Lower leg skin (tissue), 4 donors: ENCODE measurements around the gene DDX27. TPM values are rescaled to one million over a fixed set of nuclear protein-coding genes. Genes with fewer than 3 reads are reported as not detected.

Experiments used
- DNase-seq, 2 donors: peaks; one replicate each; pipeline ENCODE4 v3.0.0-alpha.2; 2019; ENCODE audit warnings: low spot score in 2 of 2
- H3K4me3 ChIP-seq: fragments of 200-600 bp; sonication (generic); 2 replicates; pipeline ENCODE4 v1.5.1; 2017; ENCODE audit warnings: mild to moderate bottlenecking, low read depth; ENCODE audit not compliant: poor library complexity, severe bottlenecking
- CTCF ChIP-seq, 3 donors: fragments of 450-650 bp; IDR thresholded peaks; one replicate each; pipeline ENCODE4 v1.5.1; 2016; ENCODE audit warnings: antibody characterized with exemption in 3 of 3, mild to moderate bottlenecking in 3 of 3, moderate library complexity in 2 of 3
- POLR2A ChIP-seq, 2 donors: fragments of 450-650 bp; IDR thresholded peaks; one replicate each; pipeline ENCODE4 v1.6.1; 2016 to 2017; ENCODE audit warnings: antibody characterized with exemption in 2 of 2, mild to moderate bottlenecking in 1 of 2, moderate library complexity in 1 of 2
- WGBS, 2 donors: methylation state at CpG; one replicate each; pipeline ENCODE4 v1.1.5; 2018; 5-methylcytosine and 5-hydroxymethylcytosine counted together
- intact Hi-C: fragments of 100-400 bp; cut with DNase I; formaldehyde crosslinking; loops from one replicate; pipeline ENCODE4 v1.15.0; 2023; ENCODE audit warnings: low total_unique reads
- total RNA-seq, 4 donors: library from RNA; depleted of rRNA; stranded (reverse); fragments of >200 nt; gene quantifications; one replicate each; pipeline ENCODE4 v1.1.0, GENCODE V29; 2016

Gene DDX27
- 10 to 100 TPM; 33.9 to 38.0 (median 36.7) TPM for total RNA-seq

GRCh38 chr20:49219091-49219923, at the start of gene DDX27:
Gene DDX27, plus strand, starts transcription at chr20:49219416. Its CDS starts 33 bp downstream, at chr20:49219449.
- intact Hi-C loops = loop anchor here (5.0 kb wide), 1 partner anchor 87 kb away; no protein-coding TSS in a partner anchor
- peak; percentile 99 to 100 for DNase-seq
- H3K4me3 ChIP-seq = peak within 1 kb of the TSS; percentile 60
- peak in 1 of 2 donors; percentile 38 for TF ChIP-seq POLR2A (IDR thresholded peaks at IDR 0.05)
- no peak for TF ChIP-seq CTCF (IDR thresholded peaks at IDR 0.05)
- WGBS, 2 donors = 0 to 1% methylated on average over 46 of the region's 46 CpGs

- H3K4me3 ChIP-seq = no peak overlapping the region
- 65 to 91% methylated on average over 2 of the region's 2 CpGs for WGBS, 2 donors
- TF ChIP-seq POLR2A (IDR thresholded peaks at IDR 0.05) (no peak), CTCF (IDR thresholded peaks at IDR 0.05) (no peak)
- no peak for DNase-seq
- intact Hi-C loops = no loop called here
Observed at GRCh38 chr20:49169547-49169946, 49.7 kb upstream of the DDX27 start.

- DNase-seq = no peak
- 96 to 97% methylated on average over 2 of the region's 2 CpGs for WGBS, 2 donors
- TF ChIP-seq POLR2A (IDR thresholded peaks at IDR 0.05) (no peak), CTCF (IDR thresholded peaks at IDR 0.05) (no peak)
- H3K4me3 ChIP-seq = no peak overlapping the region
- intact Hi-C loops = no loop called here
Observed at GRCh38 chr20:49170714-49171113, 48.5 kb upstream of the DDX27 start.

GRCh38 chr20:49171909-49172308, 47.3 kb upstream of the DDX27 start:
- no peak for DNase-seq
- TF ChIP-seq POLR2A (IDR thresholded peaks at IDR 0.05) = no peak
- no peak for TF ChIP-seq CTCF (IDR thresholded peaks at IDR 0.05)
- H3K4me3 ChIP-seq = no peak overlapping the region
- intact Hi-C loops = no loop called here

GRCh38 chr20:49172413-49172812, 46.8 kb upstream of the DDX27 start:
- no peak overlapping the region for H3K4me3 ChIP-seq
- no peak for TF ChIP-seq CTCF (IDR thresholded peaks at IDR 0.05)
- no peak for TF ChIP-seq POLR2A (IDR thresholded peaks at IDR 0.05)
- intact Hi-C loops = no loop called here
- no peak for DNase-seq
- WGBS, 2 donors = 17 to 38% methylated on average over 1 of the region's 1 CpG
